Bronchial epithelial cell (primary cell): ENCODE results near the gene PRTN3. TPM values are rescaled to one million over a fixed set of nuclear protein-coding genes. Genes with fewer than 3 reads are reported as not detected.

Source experiments
- DNase-seq: peaks from one replicate; pipeline ENCODE4 v3.0.0-alpha.2; 2010; ENCODE audit warnings: low read depth
- FAIRE-seq: peaks from 2 replicates; lab custom pipeline; 2011; peaks lifted over from hg19 to GRCh38; lab: Jason Lieb, UNC
- H3K27me3 ChIP-seq: 2 replicates; pipeline ENCODE4 v1.5.1; 2011; ENCODE audit warnings: low read length; ENCODE audit not compliant: control insufficient read depth, insufficient read depth
- H3K36me3 ChIP-seq: 2 replicates; pipeline ENCODE4 v1.5.1; 2011; ENCODE audit warnings: low read length; ENCODE audit not compliant: control insufficient read depth, insufficient read depth
- H3K4me3 ChIP-seq: 2 replicates; pipeline ENCODE4 v1.5.1; 2011; ENCODE audit warnings: mild to moderate bottlenecking, low read depth, low read length, control low read depth
- total RNA-seq: library from RNA; depleted of rRNA; stranded (reverse); fragments of >200 nt; gene quantifications from 2 replicates; pipeline ENCODE4 v1.2.1, GENCODE V29; 2014
- TF ChIP-seq, protein P1 (sequence below): IDR thresholded peaks from 2 replicates; pipeline ENCODE4 v1.5.1; 2011; ENCODE audit warnings: mild to moderate bottlenecking, moderate library complexity, low read length, control low read depth, inconsistent platforms; ENCODE audit not compliant: insufficient read depth, severe bottlenecking

The PRTN3 gene
- total RNA-seq, 1 donor from 2014 or later: not detected

DNA sequence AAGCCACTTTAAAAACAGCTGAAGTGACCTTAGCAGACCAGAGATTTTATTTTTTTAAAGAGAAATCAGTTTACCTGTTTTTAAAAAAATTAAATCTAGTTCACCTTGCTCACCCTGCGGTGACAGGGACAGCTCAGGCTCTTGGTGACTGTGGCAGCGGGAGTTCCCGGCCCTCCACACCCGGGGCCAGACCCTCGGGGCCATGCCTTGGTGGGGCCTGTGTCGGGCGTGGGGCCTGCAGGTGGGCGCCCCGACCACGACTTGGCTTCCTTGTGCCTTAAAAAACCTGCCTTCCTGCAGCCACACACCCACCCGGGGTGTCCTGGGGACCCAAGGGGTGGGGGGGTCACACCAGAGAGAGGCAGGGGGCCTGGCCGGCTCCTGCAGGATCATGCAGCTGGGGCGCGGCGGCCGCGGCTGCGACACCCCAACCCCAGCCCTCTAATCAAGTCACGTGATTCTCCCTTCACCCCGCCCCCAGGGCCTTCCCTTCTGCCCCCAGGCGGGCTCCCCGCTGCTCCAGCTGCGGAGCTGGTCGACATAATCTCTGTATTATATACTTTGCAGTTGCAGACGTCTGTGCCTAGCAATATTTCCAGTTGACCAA lies 29.8 kb upstream of the PRTN3 start:
- no peak for DNase-seq
- FAIRE-seq: no peak
- TF ChIP-seq, protein P1, sequence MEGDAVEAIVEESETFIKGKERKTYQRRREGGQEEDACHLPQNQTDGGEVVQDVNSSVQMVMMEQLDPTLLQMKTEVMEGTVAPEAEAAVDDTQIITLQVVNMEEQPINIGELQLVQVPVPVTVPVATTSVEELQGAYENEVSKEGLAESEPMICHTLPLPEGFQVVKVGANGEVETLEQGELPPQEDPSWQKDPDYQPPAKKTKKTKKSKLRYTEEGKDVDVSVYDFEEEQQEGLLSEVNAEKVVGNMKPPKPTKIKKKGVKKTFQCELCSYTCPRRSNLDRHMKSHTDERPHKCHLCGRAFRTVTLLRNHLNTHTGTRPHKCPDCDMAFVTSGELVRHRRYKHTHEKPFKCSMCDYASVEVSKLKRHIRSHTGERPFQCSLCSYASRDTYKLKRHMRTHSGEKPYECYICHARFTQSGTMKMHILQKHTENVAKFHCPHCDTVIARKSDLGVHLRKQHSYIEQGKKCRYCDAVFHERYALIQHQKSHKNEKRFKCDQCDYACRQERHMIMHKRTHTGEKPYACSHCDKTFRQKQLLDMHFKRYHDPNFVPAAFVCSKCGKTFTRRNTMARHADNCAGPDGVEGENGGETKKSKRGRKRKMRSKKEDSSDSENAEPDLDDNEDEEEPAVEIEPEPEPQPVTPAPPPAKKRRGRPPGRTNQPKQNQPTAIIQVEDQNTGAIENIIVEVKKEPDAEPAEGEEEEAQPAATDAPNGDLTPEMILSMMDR: no peak
- Histone ChIP-seq H3K27me3 (no peaks in the 10 kb centered on the region), H3K4me3 (no peak overlapping the region), H3K36me3 (peaks cover 23% of the 10 kb centered on the region)

DNA sequence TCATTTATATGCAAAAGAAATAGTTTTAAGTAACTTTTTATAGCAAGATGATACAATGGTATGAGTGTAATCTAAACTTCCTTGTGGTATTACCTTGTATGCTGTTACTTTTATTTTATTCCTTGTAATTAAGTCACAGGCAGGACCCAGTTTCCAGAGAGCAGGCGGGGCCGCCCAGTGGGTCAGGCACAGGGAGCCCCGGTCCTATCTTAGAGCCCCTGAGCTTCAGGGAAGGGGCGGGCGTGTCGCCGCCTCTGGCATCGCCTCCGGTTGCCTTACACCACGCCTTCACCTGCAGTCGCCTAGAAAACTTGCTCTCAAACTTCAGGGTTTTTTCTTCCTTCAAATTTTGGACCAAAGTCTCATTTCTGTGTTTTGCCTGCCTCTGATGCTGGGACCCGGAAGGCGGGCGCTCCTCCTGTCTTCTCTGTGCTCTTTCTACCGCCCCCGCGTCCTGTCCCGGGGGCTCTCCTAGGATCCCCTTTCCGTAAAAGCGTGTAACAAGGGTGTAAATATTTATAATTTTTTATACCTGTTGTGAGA lies 29.2 kb upstream of the PRTN3 start:
- no peak for FAIRE-seq
- Histone ChIP-seq H3K27me3 (no peaks in the 10 kb centered on the region), H3K4me3 (no peak overlapping the region), H3K36me3 (peaks cover 23% of the 10 kb centered on the region)
- DNase-seq: no peak
- TF ChIP-seq, protein P1: no peak

DNA sequence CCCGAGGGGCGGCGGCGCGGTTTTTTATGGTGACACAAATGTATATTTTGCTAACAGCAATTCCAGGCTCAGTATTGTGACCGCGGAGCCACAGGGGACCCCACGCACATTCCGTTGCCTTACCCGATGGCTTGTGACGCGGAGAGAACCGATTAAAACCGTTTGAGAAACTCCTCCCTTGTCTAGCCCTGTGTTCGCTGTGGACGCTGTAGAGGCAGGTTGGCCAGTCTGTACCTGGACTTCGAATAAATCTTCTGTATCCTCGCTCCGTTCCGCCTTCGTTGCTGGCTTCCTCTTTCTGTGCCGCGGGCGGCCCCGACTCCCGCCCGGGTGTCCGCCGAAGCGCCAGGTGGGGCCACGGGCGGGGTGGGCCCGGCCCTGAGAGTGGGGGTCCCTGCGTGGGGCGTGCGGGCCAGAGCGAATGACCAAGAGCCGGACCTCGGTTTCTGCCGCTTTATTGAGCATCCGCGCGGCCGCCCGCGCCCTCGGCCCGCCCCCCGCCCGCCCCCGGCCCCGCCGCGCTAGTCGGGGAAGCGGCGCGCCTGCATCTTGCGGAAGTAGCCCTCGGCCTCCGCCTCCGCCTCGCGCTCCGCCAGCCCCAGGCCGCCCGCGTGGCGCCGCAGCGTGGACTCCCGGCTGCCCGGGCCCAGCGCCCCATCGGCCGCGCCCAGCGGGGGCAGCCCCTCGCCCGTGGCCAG lies 28.6 kb upstream of the PRTN3 start:
- H3K4me3 ChIP-seq: no peak overlapping the region
- TF ChIP-seq, protein P1: no peak
- H3K27me3 ChIP-seq: no peaks in the 10 kb centered on the region
- H3K36me3 ChIP-seq: peaks cover 19% of the 10 kb centered on the region
- DNase-seq: no peak
- no peak for FAIRE-seq

DNA sequence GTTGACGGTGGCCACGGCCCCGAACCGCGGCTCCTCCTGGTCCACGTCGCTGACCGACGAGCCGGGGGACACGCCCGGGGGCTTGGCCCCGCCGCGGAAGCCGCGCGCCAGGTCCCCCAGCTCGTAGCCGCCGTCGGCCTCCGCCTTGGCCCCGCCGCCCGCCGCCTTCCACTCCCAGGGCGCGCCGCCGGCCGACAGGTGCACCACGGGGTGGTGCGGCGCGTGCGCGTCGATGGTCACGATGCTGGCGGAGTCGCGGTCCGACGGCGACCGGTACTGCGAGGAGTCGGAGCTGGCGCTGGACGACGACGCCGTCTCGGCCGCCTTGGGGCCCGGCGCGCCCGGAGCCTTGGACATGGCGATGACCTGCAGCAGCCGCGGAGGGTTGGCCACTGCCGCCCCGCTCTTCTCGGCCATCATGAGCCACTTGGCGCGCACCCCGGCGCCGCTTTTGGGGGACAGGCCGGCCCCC lies 28.0 kb upstream of the PRTN3 start:
- Histone ChIP-seq H3K4me3 (no peak overlapping the region), H3K27me3 (no peaks in the 10 kb centered on the region), H3K36me3 (peaks cover 15% of the 10 kb centered on the region)
- TF ChIP-seq, protein P1: no peak
- no peak for FAIRE-seq
- DNase-seq: no peak

DNA sequence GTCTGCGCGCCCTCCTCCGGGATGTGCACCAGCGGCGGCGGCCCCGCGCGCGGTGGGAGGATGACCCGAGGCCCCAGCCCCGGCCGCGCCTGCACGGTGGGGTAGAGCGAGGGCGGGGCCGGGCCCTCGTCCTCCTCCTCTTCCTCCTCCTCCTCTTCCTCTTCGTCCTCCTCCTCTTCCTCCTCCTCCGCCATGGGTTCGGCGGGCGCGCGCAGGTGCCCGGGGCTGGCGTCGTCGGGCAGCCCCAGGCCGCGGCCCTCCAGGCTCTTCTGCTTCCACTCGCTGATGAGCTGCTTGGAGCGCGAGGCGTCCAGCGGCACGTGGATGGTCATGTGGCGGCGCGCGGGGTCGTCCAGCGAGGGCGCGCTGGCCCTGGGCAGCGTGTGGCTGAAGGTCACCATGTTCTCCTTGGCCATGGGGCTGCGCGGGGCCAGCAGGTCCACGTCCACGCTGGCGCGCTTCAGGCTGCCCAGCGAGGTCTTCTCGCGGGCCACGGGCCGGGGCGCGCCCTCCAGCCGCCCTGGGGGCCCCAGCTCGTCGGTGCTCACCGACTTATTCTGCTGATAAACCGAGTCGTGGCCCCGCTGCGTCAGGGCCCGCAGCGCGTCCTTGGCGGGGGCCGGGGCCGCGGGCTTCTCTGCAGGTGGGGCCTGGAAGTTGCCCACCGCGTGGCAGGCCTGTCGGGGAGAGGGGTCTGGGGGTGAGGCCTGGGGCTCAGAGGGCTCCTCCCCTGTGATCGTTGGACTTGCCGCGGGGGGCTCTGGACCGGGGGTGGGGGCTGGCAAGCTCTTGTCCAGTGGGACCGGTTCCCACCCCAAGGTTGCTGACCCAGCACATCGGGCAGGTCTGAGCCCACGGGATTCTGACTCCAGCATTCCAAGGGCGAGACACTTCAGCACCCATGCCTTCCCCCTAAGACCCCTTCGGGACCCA lies 27.3 kb upstream of the PRTN3 start:
- no peak for FAIRE-seq
- TF ChIP-seq, protein P1: no peak

More for the DNA sequence above, 27.3 kb upstream of the PRTN3 start:
- DNase-seq: no peak
- Histone ChIP-seq H3K27me3 (no peaks in the 10 kb centered on the region), H3K36me3 (peaks cover 10% of the 10 kb centered on the region), H3K4me3 (no peak overlapping the region)
